ENCODE results near the gene CTNNA3. TPM values are rescaled to one million over a fixed set of nuclear protein-coding genes. Genes with fewer than 3 reads are reported as not detected.

The CTNNA3 gene
- polyA plus RNA-seq, 1 experiment: 0.26 TPM

DNA sequence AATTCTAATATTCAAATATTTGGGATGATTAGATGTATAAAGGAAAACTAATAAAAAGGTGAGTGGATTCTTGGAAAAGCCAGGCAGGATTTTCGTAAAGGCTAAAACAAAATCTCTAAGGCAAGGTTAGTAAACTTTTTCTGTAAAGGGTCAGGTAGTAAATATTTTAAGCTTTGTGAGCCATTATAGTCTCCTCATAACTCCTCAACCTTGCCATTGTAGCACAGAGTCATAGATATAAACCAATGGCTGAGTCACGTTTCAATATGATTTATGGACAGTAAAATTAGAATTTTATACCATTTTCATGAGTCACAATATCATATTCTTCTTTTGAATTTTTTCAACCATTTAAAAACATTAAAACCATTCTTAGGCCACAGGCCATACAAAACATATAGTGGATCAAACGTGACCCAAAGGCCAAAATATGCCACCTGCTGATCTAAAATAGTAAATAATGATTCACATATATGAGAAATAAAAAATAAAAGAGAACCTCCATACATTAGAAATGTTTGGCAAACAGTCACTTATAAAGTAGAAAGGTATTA, 1422.0 kb downstream of the CTNNA3 start:
- TF ChIP-seq, protein P1, sequence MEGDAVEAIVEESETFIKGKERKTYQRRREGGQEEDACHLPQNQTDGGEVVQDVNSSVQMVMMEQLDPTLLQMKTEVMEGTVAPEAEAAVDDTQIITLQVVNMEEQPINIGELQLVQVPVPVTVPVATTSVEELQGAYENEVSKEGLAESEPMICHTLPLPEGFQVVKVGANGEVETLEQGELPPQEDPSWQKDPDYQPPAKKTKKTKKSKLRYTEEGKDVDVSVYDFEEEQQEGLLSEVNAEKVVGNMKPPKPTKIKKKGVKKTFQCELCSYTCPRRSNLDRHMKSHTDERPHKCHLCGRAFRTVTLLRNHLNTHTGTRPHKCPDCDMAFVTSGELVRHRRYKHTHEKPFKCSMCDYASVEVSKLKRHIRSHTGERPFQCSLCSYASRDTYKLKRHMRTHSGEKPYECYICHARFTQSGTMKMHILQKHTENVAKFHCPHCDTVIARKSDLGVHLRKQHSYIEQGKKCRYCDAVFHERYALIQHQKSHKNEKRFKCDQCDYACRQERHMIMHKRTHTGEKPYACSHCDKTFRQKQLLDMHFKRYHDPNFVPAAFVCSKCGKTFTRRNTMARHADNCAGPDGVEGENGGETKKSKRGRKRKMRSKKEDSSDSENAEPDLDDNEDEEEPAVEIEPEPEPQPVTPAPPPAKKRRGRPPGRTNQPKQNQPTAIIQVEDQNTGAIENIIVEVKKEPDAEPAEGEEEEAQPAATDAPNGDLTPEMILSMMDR (IDR thresholded peaks at IDR 0.05; ENCODE audit: low read depth, low read length): no peak
- Histone ChIP-seq H3K9me3 (ENCODE audit: control insufficient read depth, insufficient read depth, low read length) (no peaks in the 10 kb centered on the region), H3K27ac (ENCODE audit: low read depth, low read length) (no peak overlapping the region), H3K27me3 (ENCODE audit: control insufficient read depth, insufficient read depth, low read length) (no peaks in the 10 kb centered on the region), H3K4me3 (ENCODE audit: low read depth, low read length) (no peak overlapping the region)
- ChIA-PET POLR2A (no interaction called here), CTCF (no interaction called here)
- no peak for DNase-seq (ENCODE audit: low read depth, low spot score)

- CTCF ChIA-PET: no interaction called here
- Histone ChIP-seq H3K27ac (ENCODE audit: low read depth, low read length) (no peak overlapping the region), H3K4me3 (ENCODE audit: low read depth, low read length) (no peak overlapping the region), H3K27me3 (ENCODE audit: control insufficient read depth, insufficient read depth, low read length) (no peaks in the 10 kb centered on the region), H3K9me3 (ENCODE audit: control insufficient read depth, insufficient read depth, low read length) (no peaks in the 10 kb centered on the region)
- TF ChIP-seq, protein P1 (IDR thresholded peaks at IDR 0.05; ENCODE audit: low read depth, low read length): no peak
- POLR2A ChIA-PET: no interaction called here
- DNase-seq (ENCODE audit: low read depth, low spot score): no peak
These were observed 1430.6 kb downstream of the CTNNA3 start for GRCh38 chr10:66265398-66265797.

DNA sequence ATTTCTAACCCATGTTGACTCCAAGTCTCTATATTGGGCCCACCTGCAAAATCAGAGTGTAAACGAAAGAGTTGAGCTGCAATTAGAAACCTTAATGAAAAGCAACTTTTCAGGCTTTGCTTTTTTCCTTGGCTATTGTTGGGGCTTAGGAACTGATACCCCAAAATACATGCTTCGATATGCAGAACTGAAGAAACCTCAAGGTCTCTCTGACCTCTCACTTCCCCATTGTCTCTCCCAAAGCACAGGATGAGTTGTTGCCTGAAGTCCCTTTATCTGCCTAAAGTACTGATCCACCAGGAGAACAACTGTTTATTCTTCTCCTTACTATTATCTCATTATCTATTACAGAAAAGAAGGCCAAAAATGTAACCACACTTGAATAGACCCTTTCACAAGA, 1436.2 kb downstream of the CTNNA3 start:
- no peak overlapping the region for H3K4me3 ChIP-seq (ENCODE audit: low read depth, low read length)
- TF ChIP-seq, protein P1 (IDR thresholded peaks at IDR 0.05; ENCODE audit: low read depth, low read length): no peak
- no peak overlapping the region for H3K27ac ChIP-seq (ENCODE audit: low read depth, low read length)
- H3K27me3 ChIP-seq (ENCODE audit: control insufficient read depth, insufficient read depth, low read length): no peaks in the 10 kb centered on the region
- ChIA-PET CTCF (interaction anchor here (0.5 kb wide), 1 partner anchor 276 kb away, joined by 3 read pairs; no protein-coding TSS in a partner anchor), POLR2A (no interaction called here)
- no peak for DNase-seq (ENCODE audit: low read depth, low spot score)
- H3K9me3 ChIP-seq (ENCODE audit: control insufficient read depth, insufficient read depth, low read length): no peaks in the 10 kb centered on the region

DNA sequence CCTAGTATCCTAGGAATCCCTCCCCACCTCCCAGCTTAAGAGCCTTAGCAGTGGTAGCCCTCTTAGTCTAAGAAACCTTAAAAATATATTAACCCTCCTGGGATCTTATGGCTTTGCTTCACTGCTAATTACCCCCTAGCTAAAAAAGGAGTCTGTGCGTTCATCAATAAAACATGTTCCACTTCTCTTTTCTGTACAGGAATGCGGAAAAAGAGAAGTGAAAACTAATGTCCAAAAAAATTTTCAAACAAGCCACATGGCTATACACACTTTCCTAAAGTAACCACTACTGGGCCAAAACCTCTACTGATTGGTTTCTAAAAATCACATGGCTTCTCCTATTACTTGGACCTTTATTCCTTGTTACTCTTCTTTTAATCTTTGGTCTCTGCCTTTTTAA, 1437.3 kb downstream of the CTNNA3 start:
- Histone ChIP-seq H3K4me3 (ENCODE audit: low read depth, low read length) (no peak overlapping the region), H3K9me3 (ENCODE audit: control insufficient read depth, insufficient read depth, low read length) (no peaks in the 10 kb centered on the region), H3K27ac (ENCODE audit: low read depth, low read length) (no peak overlapping the region), H3K27me3 (ENCODE audit: control insufficient read depth, insufficient read depth, low read length) (no peaks in the 10 kb centered on the region)
- DNase-seq (ENCODE audit: low read depth, low spot score): no peak
- ChIA-PET POLR2A (no interaction called here), CTCF (no interaction called here)
- TF ChIP-seq, protein P1 (IDR thresholded peaks at IDR 0.05; ENCODE audit: low read depth, low read length): no peak

DNA sequence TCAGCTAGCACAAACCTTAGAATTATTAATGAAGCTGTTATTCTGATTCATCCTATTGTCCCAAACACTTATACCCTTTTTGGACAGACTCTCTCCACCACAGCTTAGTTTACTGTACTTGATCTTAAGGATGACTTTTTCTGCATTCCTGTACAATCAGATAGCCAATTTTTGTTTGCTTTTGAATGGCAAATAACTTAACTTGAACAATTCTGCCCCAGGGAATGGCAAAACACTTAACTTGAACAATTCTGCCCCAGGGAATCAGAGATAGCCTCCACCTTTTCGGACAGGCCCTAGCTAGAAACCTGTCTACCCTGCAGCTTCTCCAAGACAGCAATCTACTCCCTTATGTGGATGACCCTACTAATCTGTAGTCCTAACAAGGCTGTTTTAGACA, 1438.2 kb downstream of the CTNNA3 start:
- TF ChIP-seq, protein P1 (IDR thresholded peaks at IDR 0.05; ENCODE audit: low read depth, low read length): no peak
- H3K9me3 ChIP-seq (ENCODE audit: control insufficient read depth, insufficient read depth, low read length): no peaks in the 10 kb centered on the region
- POLR2A ChIA-PET: no interaction called here
- H3K27ac ChIP-seq (ENCODE audit: low read depth, low read length): no peak overlapping the region
- H3K4me3 ChIP-seq (ENCODE audit: low read depth, low read length): no peak overlapping the region
- no peaks in the 10 kb centered on the region for H3K27me3 ChIP-seq (ENCODE audit: control insufficient read depth, insufficient read depth, low read length)
- CTCF ChIA-PET: no interaction called here
- no peak for DNase-seq (ENCODE audit: low read depth, low spot score)
